HepG2 (cell line): ENCODE results near the gene TARS3. TPM values are rescaled to one million over a fixed set of nuclear protein-coding genes. Genes with fewer than 3 reads are reported as not detected.

Experiments
- GTF2F1 ChIP-seq: fragments of 150-350 bp; IDR thresholded peaks from 2 replicates; pipeline ENCODE4 v1.6.1; 2014; ENCODE audit warnings: low read length
- HOXD1 ChIP-seq: sonication (generic); formaldehyde crosslinking; IDR thresholded peaks from 2 replicates; pipeline ENCODE4 v1.5.0; 2020; ENCODE audit warnings: missing genetic modification reagents
- KLF13 ChIP-seq: sonication (generic); formaldehyde crosslinking; IDR thresholded peaks from 2 replicates; pipeline ENCODE4 v1.4.0; 2020; ENCODE audit warnings: mild to moderate bottlenecking, missing genetic modification reagents
- KMT2B ChIP-seq: IDR thresholded peaks from 2 replicates; pipeline ENCODE4 v1.6.1; 2016; ENCODE audit warnings: missing genetic modification reagents, missing compliant biosample characterization
- MXD4 ChIP-seq: IDR thresholded peaks from 2 replicates; pipeline ENCODE4 v1.6.1; 2016; ENCODE audit warnings: mild to moderate bottlenecking, missing biosample characterization, missing genetic modification reagents
- NFKB2 ChIP-seq: sonication (generic); formaldehyde crosslinking; IDR thresholded peaks from 2 replicates; pipeline ENCODE4 v1.4.0; 2020; ENCODE audit warnings: missing genetic modification reagents, borderline replicate concordance
- NFYC ChIP-seq: IDR thresholded peaks from 2 replicates; pipeline ENCODE4 v1.6.1; 2016; ENCODE audit warnings: missing genetic modification reagents, missing compliant biosample characterization
- RXRB ChIP-seq: IDR thresholded peaks from 2 replicates; pipeline ENCODE4 v1.6.1; 2016; ENCODE audit warnings: borderline replicate concordance, missing genetic modification reagents, missing compliant biosample characterization
- SAFB2 ChIP-seq: sonication (generic); formaldehyde crosslinking; IDR thresholded peaks from 2 replicates; pipeline ENCODE4 v1.5.1; 2020; ENCODE audit warnings: missing genetic modification reagents, low read depth, mild to moderate bottlenecking, borderline replicate concordance
- TARDBP ChIP-seq: sonication (generic); formaldehyde crosslinking; IDR thresholded peaks from 2 replicates; pipeline ENCODE4 v1.8.0; 2022; ENCODE audit warnings: mild to moderate bottlenecking, missing genetic modification reagents
- TEAD2 ChIP-seq: sonication (generic); formaldehyde crosslinking; IDR thresholded peaks from 2 replicates; pipeline ENCODE4 v1.9.0; 2021; ENCODE audit warnings: missing genetic modification reagents
- ZFY ChIP-seq: sonication (generic); formaldehyde crosslinking; IDR thresholded peaks from 2 replicates; pipeline ENCODE4 v1.4.0; 2020; ENCODE audit warnings: missing genetic modification reagents
- ZNF101 ChIP-seq: sonication (generic); formaldehyde crosslinking; IDR thresholded peaks from 2 replicates; pipeline ENCODE4 v1.4.0; 2020; ENCODE audit warnings: mild to moderate bottlenecking, low read depth, missing genetic modification reagents, borderline replicate concordance
- ZNF121 ChIP-seq: sonication (generic); formaldehyde crosslinking; IDR thresholded peaks from 2 replicates; pipeline ENCODE4 v1.5.0; 2020; ENCODE audit warnings: mild to moderate bottlenecking, missing genetic modification reagents
- ZNF138 ChIP-seq: sonication (generic); formaldehyde crosslinking; IDR thresholded peaks from 2 replicates; pipeline ENCODE4 v1.5.0; 2020; ENCODE audit warnings: mild to moderate bottlenecking, low read depth, missing genetic modification reagents
- polyA plus RNA-seq, 8 experiments: library from polyadenylated mRNA; depleted of rRNA in 3 of 8; stranded (reverse) in 7 of 8; unstranded in 1 of 8; fragments of >200 nt; fragmentation: Illumina TruSeq in 4 of 8; extraction: Trizol in 4 of 8; gene quantifications; 2 replicates each; pipeline versions ENCODE4 v1.2.1 to v1.2.3, GENCODE V29; 2011 to 2016; ENCODE audit warnings: low read depth in 4 of 8, missing spikeins in 1 of 8, mixed read lengths in 1 of 8; ENCODE audit not compliant: insufficient read depth in 1 of 8
- total RNA-seq, 5 experiments: library from RNA; depleted of rRNA; stranded (reverse); fragments of >200 nt; fragmentation: Illumina TruSeq; extraction: Trizol; gene quantifications; 2 replicates each; pipeline ENCODE4 v1.2.3, GENCODE V29; 2016; ENCODE audit warnings: low read depth in 1 of 5
- TF ChIP-seq, protein P1 (sequence below): fragments of 450-650 bp; IDR thresholded peaks from 2 replicates; pipeline ENCODE4 v1.6.1; 2016
- TF ChIP-seq, protein P2 (sequence below): sonication (generic); formaldehyde crosslinking; IDR thresholded peaks from 2 replicates; pipeline ENCODE4 v1.5.1; 2020; ENCODE audit warnings: mild to moderate bottlenecking, moderate library complexity, missing genetic modification reagents
- TF ChIP-seq, protein P3 (sequence below): sonication (generic); formaldehyde crosslinking; IDR thresholded peaks from 2 replicates; pipeline ENCODE4 v1.4.0; 2020; ENCODE audit warnings: missing genetic modification reagents
- TF ChIP-seq, protein P4 (sequence below): sonication (generic); formaldehyde crosslinking; IDR thresholded peaks from 2 replicates; pipeline ENCODE4; 2020; ENCODE audit warnings: missing genetic modification reagents, mild to moderate bottlenecking, borderline replicate concordance

Gene TARS3
- total and polyA plus RNA-seq, 2 of the 13 experiments (the other 11 are each of a cell fraction or from before 2014, with no cell fraction given): 4.1 to 11.7 TPM

DNA sequence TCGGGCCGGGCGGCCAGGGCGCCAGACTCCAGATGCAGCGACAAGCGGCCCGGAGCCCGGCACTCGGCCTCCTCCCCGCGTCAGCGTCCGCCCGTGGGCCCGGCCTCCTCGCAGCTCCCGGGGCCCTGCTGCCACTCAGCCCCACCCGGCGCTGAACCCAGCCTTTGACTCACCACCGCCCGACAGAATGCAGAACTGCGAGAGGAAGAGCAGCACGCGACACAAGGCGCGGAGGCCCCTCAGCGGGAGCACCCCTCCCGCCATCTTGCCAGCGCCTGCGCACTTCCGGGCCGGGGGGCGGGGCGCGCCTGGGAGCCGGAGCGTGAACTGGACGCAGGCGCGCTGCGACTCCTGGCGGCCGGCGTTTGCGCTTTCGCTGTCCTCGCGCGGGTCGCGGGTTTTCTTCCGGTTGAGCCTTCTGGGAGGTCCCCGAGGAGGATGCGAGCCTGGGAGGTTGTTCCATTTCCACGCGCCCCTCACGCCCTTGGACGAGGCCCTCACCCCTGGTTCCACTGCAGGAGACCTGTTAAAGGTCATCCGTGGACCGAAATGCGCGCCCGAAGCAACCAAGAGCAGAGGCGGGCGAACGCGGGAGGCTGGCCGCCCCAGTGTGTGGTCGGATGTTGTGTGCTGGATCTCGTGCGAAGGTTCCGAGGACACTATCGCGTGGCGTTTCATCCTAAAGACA, 72.0 kb downstream of the TARS3 start, which contains the start of gene TM2D3 (continued):
- peak; percentile 57; the same call in 1 of the 2 replicates for TF ChIP-seq ZNF121 (CRISPR knock-in tag)
- no peak for TF ChIP-seq TEAD2 (CRISPR knock-in tag)
- TF ChIP-seq MXD4 (CRISPR knock-in tag): peak; percentile 95
- peak; percentile 96 for TF ChIP-seq SAFB2 (CRISPR knock-in tag)
- peak; percentile 37; the same call in 1 of the 2 replicates for TF ChIP-seq RXRB (CRISPR knock-in tag)
- peak; percentile 73 for TF ChIP-seq TARDBP (CRISPR knock-in tag)
- no peak for TF ChIP-seq GTF2F1
- peak; percentile 92 for TF ChIP-seq NFKB2
- no peak for TF ChIP-seq ZNF101 (CRISPR knock-in tag)
- TF ChIP-seq, protein P1, sequence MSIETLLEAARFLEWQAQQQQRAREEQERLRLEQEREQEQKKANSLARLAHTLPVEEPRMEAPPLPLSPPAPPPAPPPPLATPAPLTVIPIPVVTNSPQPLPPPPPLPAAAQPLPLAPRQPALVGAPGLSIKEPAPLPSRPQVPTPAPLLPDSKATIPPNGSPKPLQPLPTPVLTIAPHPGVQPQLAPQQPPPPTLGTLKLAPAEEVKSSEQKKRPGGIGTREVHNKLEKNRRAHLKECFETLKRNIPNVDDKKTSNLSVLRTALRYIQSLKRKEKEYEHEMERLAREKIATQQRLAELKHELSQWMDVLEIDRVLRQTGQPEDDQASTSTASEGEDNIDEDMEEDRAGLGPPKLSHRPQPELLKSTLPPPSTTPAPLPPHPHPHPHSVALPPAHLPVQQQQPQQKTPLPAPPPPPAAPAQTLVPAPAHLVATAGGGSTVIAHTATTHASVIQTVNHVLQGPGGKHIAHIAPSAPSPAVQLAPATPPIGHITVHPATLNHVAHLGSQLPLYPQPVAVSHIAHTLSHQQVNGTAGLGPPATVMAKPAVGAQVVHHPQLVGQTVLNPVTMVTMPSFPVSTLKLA: peak; percentile 56
- 0 out of 2 replicates have a peak, but pooled peaks have one; percentile 34 for TF ChIP-seq HOXD1 (CRISPR knock-in tag)
- no peak for TF ChIP-seq KLF13 (CRISPR knock-in tag)
- peak; percentile 87 for TF ChIP-seq KMT2B
- TF ChIP-seq ZNF138 (CRISPR knock-in tag): peak; percentile 37; the same call in 1 of the 2 replicates
- TF ChIP-seq NFYC (CRISPR knock-in tag): 0 out of 2 replicates have a peak, but pooled peaks have one; percentile 26
- peak; percentile 96 for TF ChIP-seq ZFY
- TF ChIP-seq, protein P2, sequence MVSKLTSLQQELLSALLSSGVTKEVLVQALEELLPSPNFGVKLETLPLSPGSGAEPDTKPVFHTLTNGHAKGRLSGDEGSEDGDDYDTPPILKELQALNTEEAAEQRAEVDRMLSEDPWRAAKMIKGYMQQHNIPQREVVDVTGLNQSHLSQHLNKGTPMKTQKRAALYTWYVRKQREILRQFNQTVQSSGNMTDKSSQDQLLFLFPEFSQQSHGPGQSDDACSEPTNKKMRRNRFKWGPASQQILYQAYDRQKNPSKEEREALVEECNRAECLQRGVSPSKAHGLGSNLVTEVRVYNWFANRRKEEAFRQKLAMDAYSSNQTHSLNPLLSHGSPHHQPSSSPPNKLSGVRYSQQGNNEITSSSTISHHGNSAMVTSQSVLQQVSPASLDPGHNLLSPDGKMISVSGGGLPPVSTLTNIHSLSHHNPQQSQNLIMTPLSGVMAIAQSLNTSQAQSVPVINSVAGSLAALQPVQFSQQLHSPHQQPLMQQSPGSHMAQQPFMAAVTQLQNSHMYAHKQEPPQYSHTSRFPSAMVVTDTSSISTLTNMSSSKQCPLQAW (CRISPR knock-in tag): peak; percentile 89
- TF ChIP-seq, protein P3, sequence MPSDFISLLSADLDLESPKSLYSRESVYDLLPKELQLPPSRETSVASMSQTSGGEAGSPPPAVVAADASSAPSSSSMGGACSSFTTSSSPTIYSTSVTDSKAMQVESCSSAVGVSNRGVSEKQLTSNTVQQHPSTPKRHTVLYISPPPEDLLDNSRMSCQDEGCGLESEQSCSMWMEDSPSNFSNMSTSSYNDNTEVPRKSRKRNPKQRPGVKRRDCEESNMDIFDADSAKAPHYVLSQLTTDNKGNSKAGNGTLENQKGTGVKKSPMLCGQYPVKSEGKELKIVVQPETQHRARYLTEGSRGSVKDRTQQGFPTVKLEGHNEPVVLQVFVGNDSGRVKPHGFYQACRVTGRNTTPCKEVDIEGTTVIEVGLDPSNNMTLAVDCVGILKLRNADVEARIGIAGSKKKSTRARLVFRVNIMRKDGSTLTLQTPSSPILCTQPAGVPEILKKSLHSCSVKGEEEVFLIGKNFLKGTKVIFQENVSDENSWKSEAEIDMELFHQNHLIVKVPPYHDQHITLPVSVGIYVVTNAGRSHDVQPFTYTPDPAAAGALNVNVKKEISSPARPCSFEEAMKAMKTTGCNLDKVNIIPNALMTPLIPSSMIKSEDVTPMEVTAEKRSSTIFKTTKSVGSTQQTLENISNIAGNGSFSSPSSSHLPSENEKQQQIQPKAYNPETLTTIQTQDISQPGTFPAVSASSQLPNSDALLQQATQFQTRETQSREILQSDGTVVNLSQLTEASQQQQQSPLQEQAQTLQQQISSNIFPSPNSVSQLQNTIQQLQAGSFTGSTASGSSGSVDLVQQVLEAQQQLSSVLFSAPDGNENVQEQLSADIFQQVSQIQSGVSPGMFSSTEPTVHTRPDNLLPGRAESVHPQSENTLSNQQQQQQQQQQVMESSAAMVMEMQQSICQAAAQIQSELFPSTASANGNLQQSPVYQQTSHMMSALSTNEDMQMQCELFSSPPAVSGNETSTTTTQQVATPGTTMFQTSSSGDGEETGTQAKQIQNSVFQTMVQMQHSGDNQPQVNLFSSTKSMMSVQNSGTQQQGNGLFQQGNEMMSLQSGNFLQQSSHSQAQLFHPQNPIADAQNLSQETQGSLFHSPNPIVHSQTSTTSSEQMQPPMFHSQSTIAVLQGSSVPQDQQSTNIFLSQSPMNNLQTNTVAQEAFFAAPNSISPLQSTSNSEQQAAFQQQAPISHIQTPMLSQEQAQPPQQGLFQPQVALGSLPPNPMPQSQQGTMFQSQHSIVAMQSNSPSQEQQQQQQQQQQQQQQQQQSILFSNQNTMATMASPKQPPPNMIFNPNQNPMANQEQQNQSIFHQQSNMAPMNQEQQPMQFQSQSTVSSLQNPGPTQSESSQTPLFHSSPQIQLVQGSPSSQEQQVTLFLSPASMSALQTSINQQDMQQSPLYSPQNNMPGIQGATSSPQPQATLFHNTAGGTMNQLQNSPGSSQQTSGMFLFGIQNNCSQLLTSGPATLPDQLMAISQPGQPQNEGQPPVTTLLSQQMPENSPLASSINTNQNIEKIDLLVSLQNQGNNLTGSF (CRISPR knock-in tag): 0 out of 2 replicates have a peak, but pooled peaks have one; percentile 32
- TF ChIP-seq, protein P4, sequence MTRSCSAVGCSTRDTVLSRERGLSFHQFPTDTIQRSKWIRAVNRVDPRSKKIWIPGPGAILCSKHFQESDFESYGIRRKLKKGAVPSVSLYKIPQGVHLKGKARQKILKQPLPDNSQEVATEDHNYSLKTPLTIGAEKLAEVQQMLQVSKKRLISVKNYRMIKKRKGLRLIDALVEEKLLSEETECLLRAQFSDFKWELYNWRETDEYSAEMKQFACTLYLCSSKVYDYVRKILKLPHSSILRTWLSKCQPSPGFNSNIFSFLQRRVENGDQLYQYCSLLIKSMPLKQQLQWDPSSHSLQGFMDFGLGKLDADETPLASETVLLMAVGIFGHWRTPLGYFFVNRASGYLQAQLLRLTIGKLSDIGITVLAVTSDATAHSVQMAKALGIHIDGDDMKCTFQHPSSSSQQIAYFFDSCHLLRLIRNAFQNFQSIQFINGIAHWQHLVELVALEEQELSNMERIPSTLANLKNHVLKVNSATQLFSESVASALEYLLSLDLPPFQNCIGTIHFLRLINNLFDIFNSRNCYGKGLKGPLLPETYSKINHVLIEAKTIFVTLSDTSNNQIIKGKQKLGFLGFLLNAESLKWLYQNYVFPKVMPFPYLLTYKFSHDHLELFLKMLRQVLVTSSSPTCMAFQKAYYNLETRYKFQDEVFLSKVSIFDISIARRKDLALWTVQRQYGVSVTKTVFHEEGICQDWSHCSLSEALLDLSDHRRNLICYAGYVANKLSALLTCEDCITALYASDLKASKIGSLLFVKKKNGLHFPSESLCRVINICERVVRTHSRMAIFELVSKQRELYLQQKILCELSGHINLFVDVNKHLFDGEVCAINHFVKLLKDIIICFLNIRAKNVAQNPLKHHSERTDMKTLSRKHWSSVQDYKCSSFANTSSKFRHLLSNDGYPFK (CRISPR knock-in tag): no peak; the same call in 1 of the 2 replicates
